WERI-Rb-1 (cell line): Measurements from ENCODE around the gene BZW2.

Experiments
- DNase-seq: peaks from one replicate; pipeline ENCODE4 v3.0.0-alpha.2; 2020
- H3K27ac ChIP-seq: fragments of 250-450 bp; sonication (Bioruptor Pico); 2 replicates; pipeline ENCODE4 v1.5.1; 2020; ENCODE audit warnings: mild to moderate bottlenecking, moderate library complexity
- H3K27me3 ChIP-seq: fragments of 250-450 bp; sonication (Bioruptor Pico); 2 replicates; pipeline ENCODE4 v1.5.1; 2021; ENCODE audit warnings: mild to moderate bottlenecking, low read depth, moderate library complexity; ENCODE audit not compliant: insufficient read depth, severe bottlenecking
- H3K36me3 ChIP-seq: fragments of 250-450 bp; sonication (Bioruptor Pico); 2 replicates; pipeline ENCODE4 v1.5.1; 2020; ENCODE audit warnings: mild to moderate bottlenecking, moderate library complexity
- H3K4me3 ChIP-seq: 2 replicates; pipeline ENCODE4 v1.5.1; 2011; ENCODE audit warnings: low read depth, mild to moderate bottlenecking, control low read depth, low read length
- H3K9me3 ChIP-seq: fragments of 250-450 bp; sonication (Bioruptor Pico); 2 replicates; pipeline ENCODE4 v1.5.1; 2021; ENCODE audit warnings: mild to moderate bottlenecking, moderate library complexity; ENCODE audit not compliant: severe bottlenecking
- CTCF ChIP-seq: IDR thresholded peaks from 2 replicates; pipeline ENCODE4 v1.5.1; 2011; ENCODE audit warnings: low read depth, mild to moderate bottlenecking, control low read depth, inconsistent platforms, low read length

The BZW2 gene

GRCh38 chr7:16742547-16742946 lies 96.6 kb downstream of the BZW2 start:
- no peak for TF ChIP-seq CTCF
- no peak overlapping the region for H3K27ac ChIP-seq
- no peaks in the 10 kb centered on the region for H3K27me3 ChIP-seq
- no peak overlapping the region for H3K4me3 ChIP-seq
- no peaks in the 10 kb centered on the region for H3K9me3 ChIP-seq
- H3K36me3 ChIP-seq = no peaks in the 10 kb centered on the region
- DNase-seq = no peak

- Histone ChIP-seq H3K27ac (no peak overlapping the region), H3K4me3 (no peak overlapping the region), H3K9me3 (no peaks in the 10 kb centered on the region), H3K27me3 (no peaks in the 10 kb centered on the region), H3K36me3 (no peaks in the 10 kb centered on the region)
- no peak for TF ChIP-seq CTCF
- DNase-seq = no peak
These were observed 97.3 kb downstream of the BZW2 start for GRCh38 chr7:16743236-16743635.

GRCh38 chr7:16744518-16745250 lies 98.7 kb downstream of the BZW2 start:
- Histone ChIP-seq H3K4me3 (no peak overlapping the region), H3K9me3 (no peaks in the 10 kb centered on the region), H3K27ac (no peak overlapping the region), H3K36me3 (no peaks in the 10 kb centered on the region), H3K27me3 (no peaks in the 10 kb centered on the region)
- no peak for TF ChIP-seq CTCF
- no peak for DNase-seq

GRCh38 chr7:16745645-16746044 lies 99.7 kb downstream of the BZW2 start:
- Histone ChIP-seq H3K27me3 (no peaks in the 10 kb centered on the region), H3K27ac (no peak overlapping the region), H3K4me3 (no peak overlapping the region), H3K36me3 (no peaks in the 10 kb centered on the region), H3K9me3 (no peaks in the 10 kb centered on the region)
- TF ChIP-seq CTCF = no peak
- DNase-seq = no peak

GRCh38 chr7:16747102-16747501 lies 101.1 kb downstream of the BZW2 start:
- Histone ChIP-seq H3K36me3 (no peaks in the 10 kb centered on the region), H3K27me3 (no peaks in the 10 kb centered on the region), H3K27ac (no peak overlapping the region), H3K9me3 (no peaks in the 10 kb centered on the region), H3K4me3 (no peak overlapping the region)
- DNase-seq = peak; percentile 31
- TF ChIP-seq CTCF = no peak
